Activated CD4-positive, alpha-beta T cell treated with anti-CD3 and anti-CD28 coated beads, Interleukin-2, amount 50 U/mL, for 16 hours (primary cell): Measurements from ENCODE around the gene SENP6.
"Not testable (repeated sequence)": the region's sequence is repeated elsewhere in the genome, so short reads cannot be mapped to it uniquely, and the experiment has no call there.

ENCODE experiments used
- DNase-seq: peaks from one replicate; pipeline ENCODE4 v3.0.0-alpha.2; 2020

SENP6 gene

DNA sequence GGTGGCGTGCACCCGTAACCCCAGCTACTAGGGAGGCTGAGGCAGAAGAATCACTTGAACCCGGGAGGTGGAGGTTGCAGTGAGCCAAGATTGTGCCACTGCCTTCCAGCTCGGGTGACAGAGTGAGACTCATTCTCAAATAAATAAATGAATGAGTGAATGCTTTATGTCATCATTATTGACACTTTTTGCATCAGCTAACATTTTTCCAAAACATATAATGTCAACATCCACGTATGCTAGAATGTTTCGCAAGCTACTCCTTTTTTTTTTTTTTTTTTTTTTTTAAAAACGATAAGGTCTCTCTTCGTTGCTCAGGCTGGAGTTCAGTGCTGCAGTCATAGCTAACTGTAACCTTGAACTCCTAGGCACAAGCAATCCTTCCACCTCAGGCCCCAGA lies 72.2 kb downstream of the SENP6 start:
- DNase-seq: no peak

DNA sequence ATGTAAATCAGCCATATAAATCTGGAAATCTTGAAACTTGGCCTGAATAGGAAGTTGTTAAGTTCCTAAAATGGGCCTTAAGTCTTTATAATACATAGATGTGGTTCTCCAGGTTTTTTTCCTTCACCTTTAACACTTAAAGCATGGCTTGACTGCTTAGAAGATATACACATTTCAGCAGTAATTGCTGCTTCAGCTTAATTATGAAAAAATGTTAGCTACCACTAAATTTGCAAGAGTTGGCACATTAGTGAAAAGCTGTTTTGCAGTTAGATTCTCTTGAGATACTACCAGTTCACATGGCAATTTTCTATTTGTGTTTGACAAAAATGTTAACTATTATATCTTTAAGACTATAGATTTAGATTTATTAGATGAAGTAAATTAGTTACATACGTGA lies 74.7 kb downstream of the SENP6 start:
- DNase-seq: no peak

DNA sequence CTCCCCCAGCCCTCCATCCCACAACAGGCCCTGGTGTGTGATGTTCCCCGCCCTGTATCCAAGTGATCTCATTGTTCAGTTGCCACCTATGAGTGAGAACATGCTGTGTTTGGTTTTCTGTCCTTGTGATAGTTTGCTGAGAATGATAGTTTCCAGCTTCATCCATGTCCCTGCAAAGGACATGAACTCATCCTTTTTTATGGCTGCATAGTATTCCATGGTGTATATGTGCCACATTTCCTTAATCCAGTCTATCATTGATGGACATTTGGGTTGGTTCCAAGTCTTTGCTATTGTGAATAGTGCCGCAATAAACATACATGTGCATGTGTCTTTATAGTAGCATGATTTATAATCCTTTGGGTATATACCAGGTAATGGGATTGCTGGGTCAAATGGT lies 80.9 kb downstream of the SENP6 start:
- not testable (repeated sequence) for DNase-seq

DNA sequence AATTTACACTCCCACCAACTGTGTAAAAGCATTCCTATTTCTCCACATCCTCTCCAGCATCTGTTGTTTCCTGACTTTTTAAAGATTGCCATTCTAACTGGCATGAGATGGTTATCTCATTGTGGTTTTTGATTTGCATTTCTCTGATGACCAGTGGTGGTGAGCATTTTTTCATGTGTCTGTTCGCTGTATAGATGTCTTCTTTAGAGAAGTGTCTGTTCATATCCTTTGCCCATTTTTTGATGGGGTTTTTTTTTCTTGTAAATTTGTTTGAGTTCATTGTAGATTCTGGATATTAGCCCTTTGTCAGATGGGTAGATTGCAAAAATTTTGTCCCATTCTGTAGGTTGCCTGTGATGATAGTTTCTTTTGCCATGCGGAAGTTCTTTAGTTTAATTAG lies 81.3 kb downstream of the SENP6 start:
- DNase-seq: not testable (repeated sequence)

DNA sequence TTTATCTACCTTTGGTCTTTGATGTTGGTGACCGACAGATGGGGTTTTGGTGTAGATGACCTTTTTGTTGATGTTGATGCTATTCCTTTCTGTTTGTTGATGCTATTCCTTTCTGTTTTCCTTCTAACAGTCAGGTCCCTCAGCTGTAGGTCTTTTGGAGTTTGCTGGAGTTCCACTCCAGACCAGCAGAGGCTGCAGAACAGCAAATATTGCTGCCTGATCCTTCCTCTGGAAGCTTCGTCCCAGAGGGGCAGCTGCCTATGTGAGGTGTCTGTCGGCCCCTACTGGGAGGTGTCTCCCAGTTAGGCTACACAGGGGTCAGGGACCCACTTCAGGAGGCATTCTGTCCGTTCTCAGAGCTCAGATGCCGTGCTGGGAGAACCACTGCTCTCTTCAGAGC lies 85.9 kb downstream of the SENP6 start:
- not testable (repeated sequence) for DNase-seq

DNA sequence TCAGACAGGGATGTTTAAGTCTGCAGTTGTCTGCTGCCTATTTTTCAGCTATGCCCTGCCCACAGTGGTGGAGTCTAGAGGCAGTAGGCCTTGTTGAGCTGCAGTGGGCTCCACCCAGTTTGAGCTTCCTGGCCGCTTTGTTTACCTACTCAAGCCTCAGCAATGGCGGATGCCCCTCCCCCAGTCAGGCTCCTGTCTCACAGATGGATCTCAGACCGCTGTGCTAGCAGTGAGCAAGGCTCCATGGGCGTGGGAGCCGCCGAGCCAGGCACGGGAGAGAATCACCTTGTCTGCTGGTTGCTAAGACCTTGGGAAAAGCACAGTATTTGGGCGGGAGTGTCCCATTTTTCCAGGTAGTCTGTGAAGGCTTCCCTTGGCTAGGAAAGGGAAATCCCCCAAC lies 86.3 kb downstream of the SENP6 start:
- DNase-seq: not testable (repeated sequence)

DNA sequence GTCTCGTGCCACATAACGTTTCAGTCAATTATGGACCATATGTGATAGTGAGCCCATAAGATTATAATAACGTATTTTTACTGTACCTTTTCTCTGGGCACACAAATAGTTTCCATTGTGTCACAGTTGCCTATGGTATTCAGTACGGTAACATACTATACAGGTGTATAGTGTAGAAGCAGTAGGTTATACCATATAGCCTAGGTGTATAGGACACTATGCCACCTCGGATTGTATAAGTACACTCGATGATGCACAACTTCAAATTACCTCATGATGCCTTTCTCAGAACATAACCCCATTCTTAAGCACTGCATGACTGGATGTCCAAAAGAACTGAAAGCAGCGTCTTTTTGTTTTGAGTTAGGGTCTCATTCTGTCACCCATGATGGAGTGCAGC lies 87.9 kb downstream of the SENP6 start:
- DNase-seq: no peak

DNA sequence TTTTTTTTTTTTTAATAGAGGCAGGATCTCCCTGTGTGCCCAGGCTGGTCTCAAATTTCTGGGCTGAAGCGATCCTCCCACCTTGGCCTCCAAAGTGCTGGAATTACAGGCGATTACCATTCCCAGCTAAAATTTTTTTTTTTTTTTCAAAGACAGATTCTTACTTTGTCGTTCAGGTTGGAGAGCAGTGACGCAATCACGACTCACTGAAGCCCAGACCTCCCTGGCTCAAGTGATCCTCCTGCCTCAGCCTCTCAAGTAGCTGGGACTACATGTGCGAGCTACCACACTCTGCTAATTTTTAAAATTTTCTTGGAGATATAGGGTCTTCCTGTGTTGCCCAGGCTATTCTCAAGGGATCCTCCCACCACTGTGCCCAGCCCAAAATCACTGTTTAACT lies 89.3 kb downstream of the SENP6 start:
- DNase-seq: no peak

DNA sequence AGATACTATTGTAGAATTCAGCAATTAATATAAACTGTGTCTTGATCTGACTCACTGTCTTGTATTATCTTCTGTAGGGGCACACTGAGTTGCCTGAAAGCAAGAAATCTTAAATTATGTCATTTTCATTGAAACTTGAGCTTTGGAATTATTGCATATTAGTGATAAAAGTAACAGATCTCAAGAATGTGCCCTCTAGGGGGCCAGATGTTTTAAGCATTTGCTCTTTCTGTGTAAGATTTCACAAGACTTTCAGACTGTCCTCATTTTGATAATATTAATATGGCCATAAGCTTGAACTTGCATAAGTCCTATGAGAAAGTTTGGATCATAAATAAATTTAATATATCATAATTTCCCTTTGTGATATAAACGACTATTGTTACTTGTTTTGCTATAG lies 91.9 kb downstream of the SENP6 start:
- DNase-seq: no peak

DNA sequence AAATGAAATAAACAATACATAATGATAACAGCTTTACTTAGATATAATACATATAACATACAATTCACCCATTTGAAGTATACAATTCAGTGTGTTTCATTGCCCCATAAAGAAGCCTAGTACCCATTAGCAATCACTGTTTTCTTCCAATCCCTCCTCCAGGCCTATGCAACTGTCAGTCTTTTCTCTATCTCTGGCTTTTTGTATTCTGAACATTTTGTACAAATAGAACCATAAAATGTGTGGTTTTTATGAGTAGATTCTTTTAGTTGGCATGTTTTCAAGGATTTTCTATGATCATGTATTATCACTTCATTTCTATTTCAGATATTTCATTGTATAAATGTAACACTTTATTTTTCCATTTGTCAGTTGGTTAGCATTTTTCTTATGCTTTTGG lies 92.7 kb downstream of the SENP6 start:
- no peak for DNase-seq

DNA sequence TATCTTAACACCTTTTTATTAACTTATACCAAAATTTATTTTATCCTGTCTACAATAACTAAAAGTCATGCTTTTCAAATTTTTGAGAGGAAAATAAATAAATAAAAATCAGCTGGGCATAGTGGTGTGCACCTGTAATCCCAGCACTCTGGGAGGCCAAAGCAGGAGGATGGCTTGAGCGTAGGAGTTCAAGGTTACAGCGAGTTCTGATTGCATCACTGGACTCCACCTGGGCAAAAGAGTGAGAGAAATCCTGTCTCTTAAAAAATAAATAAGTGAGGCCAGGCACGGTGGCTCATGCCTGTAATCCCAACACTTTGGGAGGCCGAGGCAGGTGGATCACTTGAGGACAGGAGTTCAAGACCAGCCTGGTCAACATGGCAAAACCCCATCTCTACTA lies 106.7 kb downstream of the SENP6 start:
- DNase-seq: not testable (repeated sequence)

DNA sequence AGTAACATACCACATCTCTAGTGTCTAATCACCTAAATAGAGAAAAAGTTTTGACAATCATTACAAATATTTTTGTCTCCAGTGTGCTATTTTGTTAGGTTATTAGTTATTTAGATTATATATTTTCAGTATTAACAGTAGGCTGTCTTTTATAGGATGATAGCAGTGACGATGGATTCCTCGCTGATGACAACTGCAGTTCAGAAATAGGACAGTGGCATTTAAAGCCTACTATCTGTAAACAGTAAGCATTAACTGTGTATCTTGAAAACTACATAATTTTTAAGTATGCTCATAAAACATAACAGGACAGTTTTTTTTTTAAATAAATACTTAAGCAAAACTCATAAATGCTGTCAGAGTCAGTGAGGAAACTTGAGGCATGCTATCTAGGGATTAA lies 109.5 kb downstream of the SENP6 start:
- DNase-seq: no peak

DNA sequence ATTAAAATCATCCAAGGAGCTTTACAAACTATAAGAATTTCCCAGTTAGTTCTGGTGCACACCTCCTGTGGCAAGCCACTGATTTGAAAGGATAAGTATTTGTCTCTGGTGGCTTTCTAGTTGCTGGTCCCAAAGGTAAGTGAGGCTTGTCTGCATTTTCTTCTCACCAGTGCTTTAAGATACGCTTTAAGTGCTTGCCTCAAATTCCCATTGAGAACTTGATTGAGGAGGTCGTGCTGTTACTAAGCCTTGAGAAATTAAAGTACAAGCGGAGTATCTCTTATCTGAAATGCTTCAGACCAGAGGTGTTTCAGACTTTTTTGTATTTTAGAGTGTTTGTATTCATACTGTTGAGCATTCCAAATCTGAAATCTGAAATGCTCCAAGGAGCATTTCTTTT lies 117.5 kb downstream of the SENP6 start:
- no peak for DNase-seq

DNA sequence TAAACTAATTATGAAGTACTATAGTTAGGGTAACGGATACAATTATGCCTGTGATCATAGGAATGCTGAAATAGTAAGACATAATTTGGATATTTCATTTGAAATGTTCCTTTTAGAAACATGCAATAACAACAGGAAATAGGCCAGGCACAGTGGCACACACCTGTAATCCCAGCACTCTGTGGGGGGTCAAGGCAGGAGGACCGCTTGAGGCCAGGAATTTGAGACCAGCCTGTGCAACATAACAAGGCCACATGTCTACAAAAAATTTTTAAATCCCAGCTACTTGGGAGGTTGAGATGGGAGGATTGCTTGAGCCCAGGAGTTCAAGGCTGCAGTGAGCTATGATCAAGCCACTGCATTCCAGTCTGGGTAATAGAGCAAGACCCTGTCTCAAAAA lies 121.7 kb downstream of the SENP6 start:
- no peak for DNase-seq

DNA sequence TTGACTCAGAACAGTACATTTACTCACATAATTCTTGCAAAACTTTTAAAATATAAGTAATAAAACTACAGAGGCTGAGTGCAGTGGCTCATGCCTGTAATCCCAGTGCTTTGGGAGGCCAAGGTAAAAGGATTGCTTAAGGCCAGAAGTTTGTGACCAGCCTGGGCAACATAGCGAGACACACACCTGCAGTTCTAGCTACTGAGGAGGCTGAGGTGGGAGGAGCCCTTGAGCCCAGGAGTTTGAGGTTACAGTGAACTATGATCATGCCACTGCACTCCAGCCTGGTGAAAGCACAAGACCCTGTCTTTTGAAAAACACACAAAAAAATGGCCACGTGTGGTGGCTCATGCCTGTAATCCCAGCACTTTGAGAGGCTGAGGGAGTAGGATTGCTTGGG lies 125.5 kb downstream of the SENP6 start:
- no peak for DNase-seq

DNA sequence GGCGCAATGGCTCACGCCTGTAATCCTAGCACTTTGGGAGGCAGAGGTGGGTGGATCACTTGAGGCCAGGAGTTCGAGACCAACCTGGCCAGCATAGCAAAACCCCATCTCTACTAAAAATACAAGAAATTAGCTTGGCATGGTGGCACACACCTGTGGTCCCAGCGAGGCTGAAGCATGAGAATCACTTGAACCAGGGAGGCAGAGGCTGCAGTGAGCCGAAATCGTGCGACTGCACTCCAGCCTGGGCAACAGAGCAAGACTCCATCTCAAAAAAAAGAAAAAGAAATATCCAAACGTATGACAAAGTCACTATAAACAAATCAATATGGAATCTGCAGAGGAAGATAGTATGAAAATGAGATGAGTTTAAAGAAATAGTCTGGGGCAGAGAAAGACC lies 129.3 kb downstream of the SENP6 start:
- DNase-seq: not testable (repeated sequence)

DNA sequence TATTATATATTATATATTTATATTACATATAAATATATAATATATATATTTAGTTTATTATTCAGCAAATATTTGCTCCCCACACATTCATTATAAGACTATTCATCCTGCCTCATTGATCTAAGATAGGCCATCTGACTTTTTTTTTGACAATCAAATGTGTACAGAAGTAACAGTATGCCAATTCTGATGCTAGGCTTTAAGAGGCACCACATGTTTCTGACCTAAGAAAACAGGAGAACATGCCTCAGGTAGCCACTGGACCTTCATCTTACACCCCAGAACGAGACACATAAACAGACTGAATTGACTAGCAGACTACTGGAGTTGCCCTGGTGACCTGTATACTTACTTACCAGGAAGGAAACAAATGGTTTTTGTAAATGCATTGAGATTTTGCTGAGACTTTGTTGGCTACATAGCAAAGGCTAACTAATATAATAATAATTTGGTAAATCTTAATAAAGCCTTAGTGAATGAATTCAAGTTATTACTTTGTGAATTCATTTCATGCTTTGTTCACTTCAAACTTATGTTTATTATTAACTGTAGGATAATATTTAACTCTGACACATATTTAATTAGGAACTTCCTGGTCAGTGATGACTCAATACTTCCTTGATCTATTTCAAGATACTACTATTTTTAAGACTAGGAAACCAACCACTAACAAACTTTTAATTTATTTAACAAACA lies 134.0 kb downstream of the SENP6 start:
- no peak for DNase-seq

DNA sequence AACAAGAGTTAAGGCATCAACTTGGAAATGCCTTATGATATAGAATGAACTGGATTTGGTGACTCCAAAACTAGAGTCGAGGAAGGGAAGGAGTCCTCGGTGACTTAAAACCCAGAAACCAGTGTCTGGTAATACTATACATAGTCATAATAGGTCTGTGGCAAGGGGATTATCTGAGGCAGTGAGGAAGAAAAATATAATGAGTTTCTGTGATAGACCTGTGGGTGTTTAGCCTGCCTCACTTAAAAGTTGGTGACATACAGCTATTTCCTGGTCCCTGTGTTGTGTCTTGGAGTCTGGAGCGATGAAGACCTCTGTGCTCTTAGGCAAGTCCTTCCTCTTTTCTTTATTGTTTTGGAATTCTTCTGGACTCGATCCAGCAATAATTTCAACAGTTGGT lies 142.3 kb downstream of the SENP6 start:
- DNase-seq: no peak

DNA sequence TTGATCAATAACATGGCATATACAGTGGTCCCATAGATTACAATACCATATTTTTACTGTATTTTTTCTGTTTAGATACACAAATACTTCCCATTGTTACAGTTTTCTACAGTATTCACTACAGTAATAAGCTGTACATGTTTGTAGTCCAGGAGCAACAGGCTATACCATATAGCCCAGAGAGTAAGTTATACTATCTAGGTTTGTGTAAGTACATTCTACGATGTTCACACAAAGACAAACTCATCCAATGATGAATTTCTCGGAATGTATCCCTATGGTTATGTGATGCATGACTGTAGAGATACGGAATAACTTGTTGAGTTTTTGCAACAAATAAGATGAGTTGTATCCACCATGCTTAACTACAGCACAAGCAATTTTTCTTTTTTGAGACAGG lies 143.7 kb downstream of the SENP6 start:
- DNase-seq: no peak

DNA sequence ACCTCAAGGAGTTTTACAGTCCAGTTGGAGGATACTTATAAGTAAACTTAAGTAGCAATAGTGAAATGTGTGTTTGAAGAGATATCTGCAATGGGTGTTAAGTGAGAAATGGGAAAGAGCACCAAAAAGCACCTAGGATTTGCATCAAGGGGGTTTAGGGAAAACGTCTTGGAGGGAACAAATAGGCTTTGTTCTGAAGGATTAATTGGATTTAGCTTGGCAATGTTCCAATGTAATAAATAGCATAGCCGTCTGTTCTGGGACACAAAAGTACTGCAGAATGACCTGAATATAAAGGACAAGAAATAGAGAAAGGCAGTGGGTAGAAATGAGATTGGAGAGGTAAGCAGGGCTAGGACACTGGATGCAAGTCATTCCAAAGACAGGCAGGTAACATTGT lies 144.5 kb downstream of the SENP6 start:
- no peak for DNase-seq

DNA sequence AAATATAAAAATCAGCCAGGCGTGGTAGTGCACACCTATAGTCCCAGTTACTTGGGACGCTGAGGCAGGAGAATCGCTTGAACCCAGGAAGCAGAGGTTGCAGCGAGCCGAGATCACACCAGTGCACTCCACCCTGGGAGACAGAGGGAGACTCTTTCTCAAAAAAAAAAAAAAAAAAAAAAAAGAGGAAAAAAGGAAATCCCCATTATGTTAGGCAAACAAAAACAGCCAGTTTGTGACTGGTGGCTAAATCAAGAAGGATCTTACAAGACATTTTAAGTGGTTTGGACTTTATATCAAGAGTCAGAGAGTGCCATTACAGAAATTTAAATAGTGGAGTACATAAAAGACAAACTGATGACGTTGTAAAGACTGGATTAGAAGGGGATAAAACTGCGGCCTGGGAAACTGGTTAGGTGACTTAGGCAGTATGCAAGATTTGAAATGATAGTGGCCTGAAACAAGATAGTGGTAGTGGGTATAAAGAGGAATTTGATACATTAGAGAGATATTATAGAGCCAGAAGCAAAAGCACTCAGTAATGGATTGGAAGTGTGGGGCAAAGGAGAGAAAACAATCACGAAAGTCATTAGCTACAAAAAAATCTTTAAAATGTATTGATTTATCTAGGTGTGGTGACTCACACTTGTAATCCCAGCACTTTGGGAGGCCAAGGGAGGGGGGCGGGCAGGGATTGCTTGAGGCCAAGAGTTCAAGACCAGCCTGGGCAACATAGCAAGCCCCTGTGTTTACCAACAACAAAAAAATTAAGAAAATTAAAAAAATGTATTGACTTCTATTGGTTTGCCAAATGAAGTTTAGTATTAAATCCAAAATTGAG lies 145.7 kb downstream of the SENP6 start:
- DNase-seq: no peak

DNA sequence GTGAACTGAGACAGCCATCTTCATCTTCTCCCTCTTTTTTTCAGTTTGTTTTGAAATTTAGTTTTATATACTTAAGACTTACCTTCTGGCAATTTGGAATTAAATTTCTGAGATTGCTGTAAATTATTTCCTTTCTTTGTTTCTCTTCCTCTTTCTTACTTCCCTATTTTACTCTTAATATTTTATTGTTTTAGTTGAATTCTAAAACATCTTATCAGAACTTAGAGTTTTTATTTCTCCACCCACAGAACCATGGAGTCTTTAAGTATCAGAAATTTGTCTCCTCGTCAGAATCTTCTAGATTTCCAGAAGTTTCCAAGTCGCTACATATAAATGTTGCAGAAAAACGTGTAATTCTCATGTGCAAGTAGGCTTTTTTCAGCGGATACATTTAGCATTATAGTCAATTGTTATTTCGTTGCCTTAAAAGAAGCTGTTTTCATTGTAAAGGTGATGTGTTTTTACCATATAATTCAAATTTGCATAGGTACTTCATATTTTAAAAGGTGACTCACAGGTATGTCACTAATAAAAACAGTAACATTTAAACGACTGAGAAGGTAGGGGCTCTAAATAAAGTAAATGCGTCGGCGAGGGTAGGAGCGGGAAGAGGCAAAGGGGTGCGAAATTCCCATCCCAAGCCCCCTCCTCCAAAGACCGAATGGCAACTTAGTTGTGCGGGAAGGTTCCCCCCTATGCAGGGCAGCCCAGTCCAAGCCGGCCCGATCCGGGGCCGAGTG lies 146.5 kb downstream of the SENP6 start:
- DNase-seq: no peak

DNA sequence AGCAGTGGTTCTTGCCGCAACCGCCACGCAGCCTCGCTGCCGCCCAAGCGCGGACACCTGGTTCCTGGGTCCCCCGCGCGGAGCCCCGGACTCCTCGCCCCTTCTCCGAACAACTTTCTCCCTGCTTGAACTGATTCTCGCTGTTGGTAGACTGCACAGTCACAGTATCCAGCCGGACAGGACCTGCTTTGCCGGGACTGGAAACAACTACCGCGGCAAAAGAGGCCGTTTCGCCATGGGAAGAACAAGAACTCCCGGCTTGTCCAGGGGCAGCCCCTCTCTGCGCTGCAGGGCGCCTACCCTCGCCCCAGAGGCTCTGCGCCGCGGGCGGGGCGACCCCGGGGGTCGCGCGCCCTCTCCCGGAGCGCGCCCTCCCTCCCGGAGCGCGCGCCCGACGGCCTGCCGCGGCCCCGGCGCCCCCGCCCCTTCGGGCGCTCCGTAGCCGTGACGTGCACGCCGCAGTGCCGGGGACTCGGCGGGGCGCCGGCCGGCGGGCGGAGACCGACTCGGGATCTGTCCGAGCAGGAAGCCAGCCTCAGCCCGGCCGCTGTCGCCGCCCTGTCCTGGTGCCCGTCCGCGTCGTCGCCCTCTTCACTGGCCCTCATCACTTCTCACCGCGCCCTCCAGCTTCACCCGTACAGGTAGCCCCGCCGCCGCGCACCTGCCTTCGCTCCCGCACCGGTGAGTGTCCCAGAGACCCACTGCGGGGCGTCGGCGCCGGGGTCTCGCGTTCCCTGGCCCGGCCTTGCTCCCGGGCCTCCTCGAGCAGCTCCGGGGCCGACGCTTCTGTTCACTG lies 147.3 kb downstream of the SENP6 start, which contains the start of gene MYO6:
MYO6 (plus strand) TSS at position 497 of the 796 bp plus-strand sequence. CDS start 68,309 bp downstream, outside the sequence.
- peak; percentile 23 for DNase-seq
